SHP77 (cell line): ENCODE results near the gene ATAD3A.
"Not testable (repeated sequence)": the region's sequence is repeated elsewhere in the genome, so short reads cannot be mapped to it uniquely, and the experiment has no call there.

Source experiments
- DNase-seq, 2 experiments: peaks; one replicate each; lab custom pipeline; 2025; lab: John Stamatoyannopoulos, UW

ATAD3A gene

GRCh38 chr1:1523226-1523625 lies 11.3 kb downstream of the ATAD3A start:
- DNase-seq = not testable (repeated sequence)

GRCh38 chr1:1523651-1524050 lies 11.7 kb downstream of the ATAD3A start:
- not testable (repeated sequence) for DNase-seq

GRCh38 chr1:1524750-1525383 lies 12.9 kb downstream of the ATAD3A start:
- DNase-seq = not testable (repeated sequence)

GRCh38 chr1:1526476-1526875 lies 14.5 kb downstream of the ATAD3A start:
- DNase-seq = not testable (repeated sequence)

GRCh38 chr1:1527092-1527816 lies 15.3 kb downstream of the ATAD3A start:
- no peak for DNase-seq

GRCh38 chr1:1528301-1529267 lies 16.6 kb downstream of the ATAD3A start:
- no peak for DNase-seq

GRCh38 chr1:1529321-1529720 lies 17.4 kb downstream of the ATAD3A start:
- no peak for DNase-seq

GRCh38 chr1:1529936-1530335 lies 18.0 kb downstream of the ATAD3A start:
- no peak for DNase-seq

- DNase-seq = no peak
Observed at GRCh38 chr1:1531947-1532346, 20.0 kb downstream of the ATAD3A start.

GRCh38 chr1:1533176-1533893 lies 21.4 kb downstream of the ATAD3A start:
- DNase-seq = not testable (repeated sequence)

- not testable (repeated sequence) for DNase-seq
Observed at GRCh38 chr1:1533894-1534291, 21.9 kb downstream of the ATAD3A start.

- DNase-seq = no peak
Observed at GRCh38 chr1:1534401-1535154, 22.6 kb downstream of the ATAD3A start.

GRCh38 chr1:1535201-1536018 lies 23.4 kb downstream of the ATAD3A start:
- no peak for DNase-seq

GRCh38 chr1:1536019-1536937 lies 24.3 kb downstream of the ATAD3A start:
- no peak for DNase-seq

GRCh38 chr1:1536938-1537546 lies 25.1 kb downstream of the ATAD3A start:
- DNase-seq = no peak

GRCh38 chr1:1537626-1538250 lies 25.8 kb downstream of the ATAD3A start:
- no peak for DNase-seq

GRCh38 chr1:1538334-1538733 lies 26.4 kb downstream of the ATAD3A start:
- DNase-seq = no peak

- DNase-seq = no peak
Observed at GRCh38 chr1:1538989-1539309, 27.0 kb downstream of the ATAD3A start.
